Endometrial microvascular endothelial cells (primary cell): Measurements from ENCODE around the gene DDX1. TPM values are rescaled to one million over a fixed set of nuclear protein-coding genes. Genes with fewer than 3 reads are reported as not detected.
"Not testable (repeated sequence)": the region's sequence is repeated elsewhere in the genome, so short reads cannot be mapped to it uniquely, and the experiment has no call there.

ENCODE experiments used
- in situ Hi-C: cut with HindIII; loops from 2 replicates; pipeline ENCODE4 v1.10.0; 2017; ENCODE audit warnings: low sequenced_read_pairs, low pct_unique_long_range_greater_than_20kb; ENCODE audit errors: inconsistent ontology term
- total RNA-seq: library from RNA; depleted of rRNA; stranded (reverse); fragments of >200 nt; gene quantifications from one replicate; pipeline ENCODE4 v1.2.3, GENCODE V29; 2015; ENCODE audit errors: inconsistent ontology term

The DDX1 gene
- total RNA-seq, 1 donor from 2014 or later: 81.7 TPM

DNA sequence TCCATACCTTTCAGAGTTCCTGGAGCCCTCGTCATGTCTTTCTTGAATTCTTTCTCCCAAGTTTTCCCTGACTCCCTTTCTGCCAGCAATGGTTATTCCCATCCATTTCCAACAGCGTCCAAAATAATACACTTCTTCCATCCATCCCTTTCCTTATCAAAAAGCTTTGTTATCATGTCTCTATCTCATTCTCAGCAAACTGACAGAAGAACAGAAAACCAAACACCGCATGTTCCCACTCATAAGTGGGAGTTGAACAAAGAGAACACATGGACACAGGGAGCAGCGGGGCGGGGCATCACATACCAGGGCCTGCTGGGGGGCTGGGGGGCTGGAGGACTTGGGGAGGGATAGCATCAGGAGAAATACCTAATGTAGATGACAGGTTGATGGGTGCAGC is 86.7 kb downstream of the DDX1 start:
- in situ Hi-C loops: no loop called here

DNA sequence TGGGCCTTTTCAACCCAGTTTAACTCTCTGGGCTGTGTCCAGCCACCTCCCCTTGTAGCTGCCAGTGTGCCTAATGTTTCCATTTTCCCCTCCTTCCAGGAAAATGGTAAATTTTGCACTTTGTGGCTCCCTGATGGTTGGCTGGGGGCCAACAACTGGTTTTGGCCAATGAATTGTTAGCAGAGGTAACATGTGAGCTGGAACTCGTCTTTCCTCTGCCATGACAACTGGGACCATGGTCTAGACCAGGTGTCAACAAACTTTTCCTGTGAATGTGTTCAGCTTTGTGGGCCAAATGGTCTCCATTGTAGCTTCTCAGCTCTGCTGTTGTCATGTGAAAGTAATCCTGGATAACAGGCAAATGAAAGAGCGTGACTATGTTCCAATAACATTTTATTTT is 87.2 kb downstream of the DDX1 start:
- in situ Hi-C loops: no loop called here

DNA sequence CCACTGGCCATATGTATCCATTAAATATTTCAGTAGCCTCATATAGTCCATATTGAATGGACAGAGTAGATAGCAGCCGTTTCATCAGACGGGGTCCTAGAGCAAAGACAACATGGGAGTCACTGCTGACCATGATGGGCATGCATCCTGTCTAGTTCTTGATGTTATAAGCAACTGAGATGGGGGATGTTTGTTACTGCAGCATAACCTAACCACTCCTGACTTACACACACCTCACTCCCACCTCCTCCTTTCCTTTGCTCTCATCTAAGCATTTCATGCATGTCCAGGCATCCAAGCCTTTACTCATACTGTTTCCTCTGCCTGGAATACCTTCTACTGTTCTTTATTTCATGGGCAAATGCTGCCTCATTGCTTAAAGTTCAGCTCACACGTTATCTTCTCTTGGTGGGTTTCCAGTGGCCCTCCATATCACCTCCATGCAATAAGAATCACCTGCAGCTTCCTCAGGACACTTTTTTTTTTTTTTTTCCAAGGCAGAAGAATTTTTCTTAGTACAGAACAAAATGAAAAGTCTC is 87.8 kb downstream of the DDX1 start:
- in situ Hi-C loops: no loop called here

- in situ Hi-C loops: not testable (repeated sequence)
Measured at GRCh38 chr2:15680132-15680531, 88.5 kb downstream of the DDX1 start.

Other genes starting within 250 kb of the DDX1 start
- gene NBAS, start 30.5 kb upstream of the DDX1 start, total RNA-seq: 40.5 TPM